MCF 10A (cell line): Measurements from ENCODE around the gene CAVIN1. TPM values are rescaled to one million over a fixed set of nuclear protein-coding genes. Genes with fewer than 3 reads are reported as not detected.

Experiments used
- BruUV-seq: library from RNA; stranded (reverse); fragments of 400-500 nt; replicated peaks from 2 replicates; lab custom pipeline; 2021; lab: Mats Ljungman, UMichigan
- CTCF ChIA-PET: fragments of 300-600 bp; sonication (Branson Sonifier 250); formaldehyde crosslinking; extraction: SDS; loops from one replicate; lab custom pipeline; 2021; ENCODE audit warnings: antibody characterized with exemption, inconsistent platforms; lab: Yijun Ruan, JAX
- POLR2A ChIA-PET: fragments of 300-600, 350-650 bp; sonication (Branson Sonifier 250); formaldehyde crosslinking; extraction: SDS; loops from one replicate; lab custom pipeline; 2020; ENCODE audit warnings: antibody characterized with exemption, inconsistent platforms; lab: Yijun Ruan, JAX
- DNase-seq: peaks from one replicate; pipeline ENCODE4 v3.0.0-alpha.2; 2018; ENCODE audit not compliant: unreplicated experiment
- H3K27ac Mint-ChIP-seq: one replicate; pipeline ENCODE4 v1.8.0; 2022; ENCODE audit warnings: mild to moderate bottlenecking, low read depth, mixed read lengths; ENCODE audit not compliant: unreplicated experiment
- H3K27me3 Mint-ChIP-seq: one replicate; pipeline ENCODE4 v1.8.0; 2022; ENCODE audit warnings: mixed read lengths; ENCODE audit not compliant: insufficient read depth, unreplicated experiment
- H3K36me3 Mint-ChIP-seq: one replicate; pipeline ENCODE4 v1.8.0; 2022; ENCODE audit warnings: mild to moderate bottlenecking, moderate library complexity, mixed read lengths; ENCODE audit not compliant: insufficient read depth, unreplicated experiment
- H3K4me1 Mint-ChIP-seq: one replicate; pipeline ENCODE4 v1.8.0; 2022; ENCODE audit warnings: mixed read lengths; ENCODE audit not compliant: insufficient read depth, unreplicated experiment
- H3K4me3 Mint-ChIP-seq: one replicate; pipeline ENCODE4 v1.8.0; 2022; ENCODE audit warnings: mild to moderate bottlenecking, moderate library complexity, mixed read lengths; ENCODE audit not compliant: unreplicated experiment
- H3K9me3 Mint-ChIP-seq: one replicate; pipeline ENCODE4 v1.8.0; 2022; ENCODE audit warnings: mixed read lengths; ENCODE audit not compliant: unreplicated experiment
- CTCF ChIP-seq: fragments of 200-600 bp; IDR thresholded peaks from one replicate; pipeline ENCODE4 v1.8.0; 2022; ENCODE audit warnings: antibody characterized with exemption, mild to moderate bottlenecking; ENCODE audit not compliant: unreplicated experiment
- intact Hi-C: fragments of 100-400 bp; cut with micrococcal nuclease; formaldehyde crosslinking; loops from 2 replicates; pipeline ENCODE4 v1.14.1; 2022
- total RNA-seq: library from RNA; stranded (reverse); gene quantifications from 2 replicates; pipeline ENCODE4 v1.2.3, GENCODE V29; 2022

Gene CAVIN1
- total RNA-seq, 1 experiment from 2014 or later = 143 TPM

GRCh38 chr17:42431758-42432161 lies 8.7 kb upstream of the CAVIN1 start:
- ChIA-PET POLR2A (interaction anchor here (1.5 to 4.5 kb wide), 2 partner anchors 9 to 42 kb away, joined by 7 to 21 read pairs; partner anchors contain the start of gene CAVIN1), CTCF (interaction anchor here (0.6 to 1.2 kb wide), 7 partner anchors 23 to 647 kb away, joined by 3 to 6 read pairs (median 3); no protein-coding TSS in a partner anchor)
- Mint-ChIP-seq H3K27me3 (no peaks in the 10 kb centered on the region), H3K36me3 (peaks cover 5% of the 10 kb centered on the region), H3K4me1 (peaks cover 19% of the 10 kb centered on the region), H3K27ac (no peak overlapping the region), H3K9me3 (no peaks in the 10 kb centered on the region), H3K4me3 (no peak overlapping the region)
- intact Hi-C loops = no loop called here
- TF ChIP-seq CTCF = no peak
- DNase-seq = no peak
- no TSS peak for BruUV-seq

DNA sequence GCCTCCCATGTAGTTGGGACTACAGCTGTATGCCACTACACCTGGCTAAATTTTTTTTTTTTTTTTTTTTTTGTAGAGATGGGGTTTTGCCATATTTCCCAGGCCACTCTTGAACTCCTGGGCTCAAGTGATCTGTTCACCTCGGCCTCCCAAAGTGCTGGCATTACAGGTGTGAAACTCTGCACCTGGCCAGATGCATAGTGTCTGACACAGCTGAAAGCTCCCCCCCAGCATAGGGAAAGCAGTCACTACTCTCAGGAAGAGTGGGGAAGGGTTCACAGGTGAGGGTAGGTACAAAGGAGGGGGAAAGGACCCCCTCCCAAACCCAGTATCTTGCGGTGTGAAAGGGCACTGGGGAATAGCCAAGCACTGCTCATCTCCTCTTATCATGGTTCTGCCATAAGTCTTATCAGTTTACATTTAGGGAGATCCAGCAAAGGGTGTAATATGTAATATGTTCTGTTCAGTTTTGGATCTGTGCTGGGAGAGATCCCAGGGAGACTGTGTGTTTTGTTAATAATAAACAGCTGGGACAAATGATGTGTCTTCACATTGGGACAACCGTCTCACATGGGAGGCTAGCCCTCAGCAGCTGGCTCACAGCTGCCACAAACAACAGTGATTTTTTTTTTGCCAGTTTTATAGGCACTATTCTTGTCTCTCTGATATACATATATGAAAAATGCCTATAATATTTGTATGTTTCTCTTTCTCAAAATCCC lies 6.8 kb upstream of the CAVIN1 start:
- ChIA-PET POLR2A (interaction anchor here (0.6 to 1.6 kb wide), 3 partner anchors 10 to 106 kb away, joined by 3 to 4 read pairs (median 3); partner anchors contain the start of gene NAGLU), CTCF (interaction anchor here (0.6 to 1.0 kb wide), 3 partner anchors 25 to 106 kb away, joined by 3 to 4 read pairs (median 3); no protein-coding TSS in a partner anchor)
- intact Hi-C loops = loop anchor here (2.0 kb wide), 1 partner anchor 43 kb away; no protein-coding TSS in a partner anchor
- Mint-ChIP-seq H3K27me3 (no peaks in the 10 kb centered on the region), H3K4me3 (no peak overlapping the region), H3K27ac (no peak overlapping the region), H3K36me3 (peaks cover 5% of the 10 kb centered on the region), H3K9me3 (no peaks in the 10 kb centered on the region), H3K4me1 (peaks cover 10% of the 10 kb centered on the region)
- TF ChIP-seq CTCF = no peak
- no peak for DNase-seq
- BruUV-seq = no TSS peak

DNA sequence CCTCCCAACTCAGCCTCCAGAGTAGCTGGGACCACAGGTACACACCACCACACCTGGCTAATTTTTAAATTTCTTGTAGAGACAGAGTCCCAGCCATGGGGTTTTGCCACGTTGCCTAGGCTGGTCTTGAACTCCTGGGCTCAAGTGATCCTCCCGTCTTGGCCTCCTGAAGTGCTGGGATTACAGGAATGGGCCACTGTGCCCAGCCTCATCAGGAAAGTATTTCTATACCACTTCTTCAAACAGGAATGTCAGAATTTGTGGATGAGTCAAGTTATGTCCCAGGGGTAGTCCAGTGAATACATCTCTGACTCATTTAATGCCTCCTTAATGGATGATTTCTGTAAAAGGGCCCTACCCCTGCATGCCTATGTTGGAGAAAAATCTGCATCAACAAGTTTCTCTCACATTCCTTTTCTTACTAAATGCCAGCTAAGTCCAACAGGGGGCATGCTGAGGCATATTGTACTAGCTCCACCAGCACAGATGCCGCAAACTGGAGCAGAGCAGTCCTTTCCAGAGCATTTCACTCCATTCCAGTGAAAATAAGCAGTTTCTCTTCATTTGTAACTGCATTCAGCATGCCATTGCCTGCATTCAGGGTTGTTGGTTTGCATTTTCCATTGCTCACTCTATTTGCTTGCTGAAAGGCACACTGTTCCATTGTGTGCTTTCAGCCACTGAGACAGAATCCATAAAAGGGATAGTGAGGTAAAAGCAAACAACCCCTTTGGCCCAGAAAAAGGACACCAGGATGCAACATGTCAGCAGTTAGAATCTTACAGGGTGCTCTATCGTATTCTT lies 5.3 kb upstream of the CAVIN1 start:
- Mint-ChIP-seq H3K36me3 (peaks cover 5% of the 10 kb centered on the region), H3K27ac (peak overlapping the region; percentile 73), H3K4me3 (no peak overlapping the region), H3K4me1 (peaks cover 10% of the 10 kb centered on the region), H3K9me3 (no peaks in the 10 kb centered on the region), H3K27me3 (no peaks in the 10 kb centered on the region)
- peak; percentile 94 for DNase-seq
- ChIA-PET CTCF (interaction anchor here (0.6 to 1.2 kb wide), 4 partner anchors 19 to 91 kb away, joined by 3 read pairs; no protein-coding TSS in a partner anchor), POLR2A (interaction anchor here (0.6 to 1.6 kb wide), 21 partner anchors 8 to 498 kb away, joined by 3 to 23 read pairs (median 4); partner anchors contain the start of genes ODAD4 and STAT3)
- peak; percentile 75 for TF ChIP-seq CTCF
- BruUV-seq = no TSS peak
- intact Hi-C loops = loop anchor here (1.0 to 2.0 kb wide), 3 partner anchors 31 to 89 kb away; no protein-coding TSS in a partner anchor
